MCF 10A (cell line): ENCODE data around the gene ELL2. TPM values are rescaled to one million over a fixed set of nuclear protein-coding genes. Genes with fewer than 3 reads are reported as not detected.

Experiments used
- BruUV-seq: library from RNA; stranded (reverse); fragments of 400-500 nt; replicated peaks from 2 replicates; lab custom pipeline; 2021; lab: Mats Ljungman, UMichigan
- CTCF ChIA-PET: fragments of 300-600 bp; sonication (Branson Sonifier 250); formaldehyde crosslinking; extraction: SDS; loops from one replicate; lab custom pipeline; 2021; ENCODE audit warnings: antibody characterized with exemption, inconsistent platforms; lab: Yijun Ruan, JAX
- POLR2A ChIA-PET: fragments of 300-600, 350-650 bp; sonication (Branson Sonifier 250); formaldehyde crosslinking; extraction: SDS; loops from one replicate; lab custom pipeline; 2020; ENCODE audit warnings: antibody characterized with exemption, inconsistent platforms; lab: Yijun Ruan, JAX
- DNase-seq: peaks from one replicate; pipeline ENCODE4 v3.0.0-alpha.2; 2018; ENCODE audit not compliant: unreplicated experiment
- H3K27ac Mint-ChIP-seq: one replicate; pipeline ENCODE4 v1.8.0; 2022; ENCODE audit warnings: mild to moderate bottlenecking, low read depth, mixed read lengths; ENCODE audit not compliant: unreplicated experiment
- H3K27me3 Mint-ChIP-seq: one replicate; pipeline ENCODE4 v1.8.0; 2022; ENCODE audit warnings: mixed read lengths; ENCODE audit not compliant: insufficient read depth, unreplicated experiment
- H3K36me3 Mint-ChIP-seq: one replicate; pipeline ENCODE4 v1.8.0; 2022; ENCODE audit warnings: mild to moderate bottlenecking, moderate library complexity, mixed read lengths; ENCODE audit not compliant: insufficient read depth, unreplicated experiment
- H3K4me1 Mint-ChIP-seq: one replicate; pipeline ENCODE4 v1.8.0; 2022; ENCODE audit warnings: mixed read lengths; ENCODE audit not compliant: insufficient read depth, unreplicated experiment
- H3K4me3 Mint-ChIP-seq: one replicate; pipeline ENCODE4 v1.8.0; 2022; ENCODE audit warnings: mild to moderate bottlenecking, moderate library complexity, mixed read lengths; ENCODE audit not compliant: unreplicated experiment
- H3K9me3 Mint-ChIP-seq: one replicate; pipeline ENCODE4 v1.8.0; 2022; ENCODE audit warnings: mixed read lengths; ENCODE audit not compliant: unreplicated experiment
- CTCF ChIP-seq: fragments of 200-600 bp; IDR thresholded peaks from one replicate; pipeline ENCODE4 v1.8.0; 2022; ENCODE audit warnings: antibody characterized with exemption, mild to moderate bottlenecking; ENCODE audit not compliant: unreplicated experiment
- intact Hi-C: fragments of 100-400 bp; cut with micrococcal nuclease; formaldehyde crosslinking; loops from 2 replicates; pipeline ENCODE4 v1.14.1; 2022
- total RNA-seq: library from RNA; stranded (reverse); gene quantifications from 2 replicates; pipeline ENCODE4 v1.2.3, GENCODE V29; 2022

ELL2 gene
- total RNA-seq, 1 experiment from 2014 or later: 147 TPM

GRCh38 chr5:95942968-95943367 is 18.7 kb downstream of the ELL2 start:
- peaks cover 28% of the 10 kb centered on the region for H3K4me1 Mint-ChIP-seq
- CTCF ChIA-PET: no interaction called here
- intact Hi-C loops: no loop called here

GRCh38 chr5:95942414-95942813 is 19.2 kb downstream of the ELL2 start:
- no peak for DNase-seq
- H3K9me3 Mint-ChIP-seq: no peaks in the 10 kb centered on the region
- TF ChIP-seq CTCF: no peak
- H3K36me3 Mint-ChIP-seq: peaks cover 57% of the 10 kb centered on the region
- no peak overlapping the region for H3K27ac Mint-ChIP-seq
- H3K27me3 Mint-ChIP-seq: no peaks in the 10 kb centered on the region
- no peak overlapping the region for H3K4me3 Mint-ChIP-seq
- CTCF ChIA-PET: no interaction called here
- intact Hi-C loops: no loop called here
- H3K4me1 Mint-ChIP-seq: peaks cover 28% of the 10 kb centered on the region
- POLR2A ChIA-PET: interaction anchor here (0.7 to 2.1 kb wide), 5 partner anchors 8 to 17 kb away, joined by 3 to 8 read pairs (median 5); no protein-coding TSS in a partner anchor
- no TSS peak for BruUV-seq

More at GRCh38 chr5:95942968-95943367, 18.7 kb downstream of the ELL2 start:
- Mint-ChIP-seq H3K36me3 (peaks cover 53% of the 10 kb centered on the region), H3K27me3 (no peaks in the 10 kb centered on the region), H3K9me3 (no peaks in the 10 kb centered on the region), H3K4me3 (no peak overlapping the region), H3K27ac (no peak overlapping the region)
- no peak for DNase-seq
- BruUV-seq: no TSS peak
- POLR2A ChIA-PET: interaction anchor here (0.7 to 2.1 kb wide), 4 partner anchors 8 to 17 kb away, joined by 3 to 8 read pairs (median 6); no protein-coding TSS in a partner anchor
- TF ChIP-seq CTCF: no peak

GRCh38 chr5:95941756-95942155 is 19.9 kb downstream of the ELL2 start:
- ChIA-PET CTCF (interaction anchor here (1.3 kb wide), 1 partner anchor 10 kb away, joined by 5 read pairs; no protein-coding TSS in a partner anchor), POLR2A (interaction anchor here (1.2 to 2.1 kb wide), 5 partner anchors 9 to 80 kb away, joined by 3 to 8 read pairs (median 5); no protein-coding TSS in a partner anchor)
- intact Hi-C loops: no loop called here
- Mint-ChIP-seq H3K27ac (no peak overlapping the region), H3K4me3 (no peak overlapping the region), H3K36me3 (peaks cover 58% of the 10 kb centered on the region), H3K4me1 (peaks cover 27% of the 10 kb centered on the region), H3K9me3 (no peaks in the 10 kb centered on the region), H3K27me3 (no peaks in the 10 kb centered on the region)
- no peak for DNase-seq
- TSS peak; percentile 8 for BruUV-seq
- TF ChIP-seq CTCF: no peak

GRCh38 chr5:95940758-95941682 is 20.6 kb downstream of the ELL2 start:
- CTCF ChIA-PET: interaction anchor here (0.8 to 1.3 kb wide), 3 partner anchors 10 to 661 kb away, joined by 3 to 5 read pairs (median 4); no protein-coding TSS in a partner anchor
- intact Hi-C loops: no loop called here

More at GRCh38 chr5:95940758-95941682, 20.6 kb downstream of the ELL2 start:
- Mint-ChIP-seq H3K27me3 (no peaks in the 10 kb centered on the region), H3K36me3 (peaks cover 63% of the 10 kb centered on the region), H3K27ac (no peak overlapping the region), H3K9me3 (no peaks in the 10 kb centered on the region), H3K4me1 (peaks cover 20% of the 10 kb centered on the region), H3K4me3 (no peak overlapping the region)
- DNase-seq: no peak
- BruUV-seq: no TSS peak
- no peak for TF ChIP-seq CTCF
- POLR2A ChIA-PET: interaction anchor here (0.8 to 2.1 kb wide), 6 partner anchors 9 to 386 kb away, joined by 3 to 8 read pairs (median 4); no protein-coding TSS in a partner anchor
